H1 (cell line): ENCODE data around the gene DELE1. TPM values are rescaled to one million over a fixed set of nuclear protein-coding genes. Genes with fewer than 3 reads are reported as not detected.

Experiments used
- ASH2L ChIP-seq: fragments of 200-600, 300-600 bp; sonication (generic); IDR thresholded peaks from one replicate; pipeline ENCODE4 v1.7.1; 2017; ENCODE audit warnings: low read length
- CHD1 ChIP-seq: IDR thresholded peaks from 2 replicates; pipeline ENCODE4 v1.6.1; 2012; ENCODE audit warnings: low read depth, low read length, improper control_type of control experiment
- CREB1 ChIP-seq: IDR thresholded peaks from 2 replicates; pipeline ENCODE4 v1.6.1; 2012; ENCODE audit warnings: inconsistent platforms
- CTBP2 ChIP-seq: IDR thresholded peaks from 2 replicates; pipeline ENCODE4 v1.7.0; 2011; ENCODE audit warnings: borderline replicate concordance, mild to moderate bottlenecking, moderate library complexity, mixed read lengths, low read length; ENCODE audit not compliant: insufficient read depth, insufficient read length
- CTCF ChIP-seq, 3 experiments: IDR thresholded peaks; 1 replicate in 2 of 3; 2 replicates in 1 of 3; pipeline versions ENCODE4 v1.5.1 to v1.6.1; 2011; ENCODE audit warnings: low read length in 3 of 3, mild to moderate bottlenecking in 3 of 3, inconsistent platforms in 2 of 3, low read depth in 1 of 3, moderate library complexity in 1 of 3; ENCODE audit not compliant: insufficient read depth in 1 of 3; ENCODE audit errors: control extremely low read depth in 1 of 3
- E2F6 ChIP-seq: IDR thresholded peaks from 2 replicates; pipeline ENCODE4 v1.6.1; 2012; ENCODE audit warnings: inconsistent platforms
- EP300 ChIP-seq, 2 experiments: IDR thresholded peaks; 1 replicate in 1 of 2; 2 replicates in 1 of 2; pipeline ENCODE4 v1.6.1; 2011 to 2012; ENCODE audit warnings: low read depth in 2 of 2, low read length in 2 of 2, mild to moderate bottlenecking in 2 of 2, borderline replicate concordance in 1 of 2, inconsistent platforms in 1 of 2, moderate library complexity in 1 of 2
- GABPA ChIP-seq: IDR thresholded peaks from 2 replicates; pipeline ENCODE4 v1.6.1; 2011; ENCODE audit warnings: mild to moderate bottlenecking, low read length, moderate library complexity, borderline replicate concordance; ENCODE audit not compliant: insufficient read depth
- HDAC2 ChIP-seq, 2 experiments: fragments of 300-600 bp in 1 of 2; sonication (generic) in 1 of 2; IDR thresholded peaks; 2 replicates each; pipeline ENCODE4 v1.6.1; 2011 to 2012; ENCODE audit warnings: low read depth in 2 of 2, low read length in 2 of 2, mild to moderate bottlenecking in 2 of 2, moderate library complexity in 2 of 2, borderline replicate concordance in 1 of 2, inconsistent platforms in 1 of 2
- KDM4A ChIP-seq: IDR thresholded peaks from one replicate; pipeline ENCODE4 v1.7.1; 2012; ENCODE audit warnings: low read depth, mild to moderate bottlenecking, moderate library complexity, low read length, inconsistent platforms; ENCODE audit not compliant: severe bottlenecking
- POLR2A ChIP-seq, 2 experiments: IDR thresholded peaks; 1 replicate in 1 of 2; 2 replicates in 1 of 2; pipeline ENCODE4 v1.6.1; 2011; ENCODE audit warnings: low read depth in 2 of 2, low read length in 2 of 2, mild to moderate bottlenecking in 2 of 2; ENCODE audit errors: control extremely low read depth in 1 of 2
- POLR2AphosphoS5 ChIP-seq: IDR thresholded peaks from 2 replicates; pipeline ENCODE4 v1.6.1; 2011; ENCODE audit warnings: low read depth, low read length
- SP1 ChIP-seq: IDR thresholded peaks from 2 replicates; pipeline ENCODE4 v1.6.1; 2011; ENCODE audit warnings: low read depth, low read length
- SP2 ChIP-seq: IDR thresholded peaks from 2 replicates; pipeline ENCODE4 v1.6.1; 2012; ENCODE audit warnings: mild to moderate bottlenecking, low read length, inconsistent platforms
- TBP ChIP-seq: IDR thresholded peaks from 2 replicates; pipeline ENCODE4 v1.6.1; 2011; ENCODE audit warnings: low read depth, low read length, improper control_type of control experiment
- polyA plus RNA-seq, 7 experiments: library from polyadenylated mRNA; depleted of rRNA in 3 of 7; stranded (reverse) in 5 of 7; unstranded in 2 of 7; fragments of >200 nt in 5 of 7; fragments of 200-250 nt in 2 of 7; gene quantifications; 1 replicate in 5 of 7; 2 replicates in 1 of 7; 4 replicates in 1 of 7; pipeline versions ENCODE4 v1.2.1 to v1.2.3, GENCODE V29; 2011 to 2013; ENCODE audit warnings: missing spikeins in 2 of 7, mixed read lengths in 2 of 7
- total RNA-seq: library from RNA; stranded (reverse); fragmentation: NEBNext Ultra II Directional; extraction: Animal tissue kit (Norgen Biotek cat#: 25700); gene quantifications from 2 replicates; pipeline ENCODE4 v1.2.1, GENCODE V29; 2021
- TF ChIP-seq, protein P1 (sequence below): IDR thresholded peaks from 2 replicates; pipeline ENCODE4 v1.6.1; 2012; ENCODE audit warnings: inconsistent platforms

Gene DELE1
- total and polyA plus RNA-seq, 2 of the 8 experiments (the other 6 are each of a cell fraction or from before 2014, with no cell fraction given), result 61.4 to 114 TPM

DNA sequence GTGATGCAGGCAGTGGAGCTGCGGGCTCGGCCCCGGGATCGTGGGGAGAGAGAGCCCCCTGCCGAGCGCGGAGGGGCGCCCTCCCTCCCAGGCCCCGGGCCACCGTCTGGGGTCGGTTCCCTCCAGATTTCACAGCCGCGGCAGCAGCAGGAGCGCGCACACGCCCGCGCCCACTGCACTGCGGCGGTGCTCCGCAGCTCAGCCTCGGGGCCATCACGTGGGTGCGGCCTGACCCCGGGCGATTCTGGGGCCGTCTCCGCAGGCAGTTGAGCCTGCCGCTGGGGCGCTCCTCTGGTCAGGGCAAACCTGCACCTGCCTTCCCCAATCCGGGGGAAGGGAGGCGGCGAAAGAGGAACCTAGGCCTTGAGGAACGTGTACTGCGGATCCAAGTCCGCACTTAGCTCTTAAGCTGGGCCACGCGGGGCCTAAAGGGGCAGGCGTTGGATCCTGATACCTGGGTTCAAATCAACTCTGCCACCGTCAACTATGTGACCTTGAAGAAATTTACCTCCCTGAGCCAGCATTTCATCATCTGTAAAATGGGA is 9.4 kb upstream of the DELE1 start (continued):
- TF ChIP-seq EP300 (IDR thresholded peaks at IDR 0.05; ENCODE audit: borderline replicate concordance in 1 of 2, low read depth in 2 of 2, low read length in 2 of 2) (0 out of 3 replicates have a peak, but pooled peaks of 1 of the 2 experiments have one; percentile 21), CTCF (IDR thresholded peaks at IDR 0.05; ENCODE audit: control extremely low read depth in 1 of 3, insufficient read depth in 1 of 3, low read depth in 1 of 3, low read length in 3 of 3) (peak in 2 of 3 experiments; percentile 12 to 13; a peak in 3 of 4 replicates), GABPA (0 out of 2 replicates have a peak, but pooled peaks have one; percentile 42), TBP (peak; percentile 45; the same call in 1 of the 2 replicates), ASH2L (peak; percentile 48), CHD1 (no peak), HDAC2 (IDR thresholded peaks at IDR 0.05; ENCODE audit: borderline replicate concordance in 1 of 2, low read depth in 2 of 2, low read length in 2 of 2) (peak; percentile 11 to 43; a peak in 2 of 4 replicates), CREB1 (0 out of 2 replicates have a peak, but pooled peaks have one; percentile 26), POLR2AphosphoS5 (no peak), CTBP2 (peak; percentile 34), POLR2A (IDR thresholded peaks at IDR 0.05; ENCODE audit: control extremely low read depth in 1 of 2, low read depth in 2 of 2, low read length in 2 of 2) (peak in 1 of 2 experiments; percentile 50; a peak in 1 of 3 replicates), KDM4A (peak; percentile 89), E2F6 (peak; percentile 81), SP2 (no peak), SP1 (no peak)
- TF ChIP-seq, protein P1, sequence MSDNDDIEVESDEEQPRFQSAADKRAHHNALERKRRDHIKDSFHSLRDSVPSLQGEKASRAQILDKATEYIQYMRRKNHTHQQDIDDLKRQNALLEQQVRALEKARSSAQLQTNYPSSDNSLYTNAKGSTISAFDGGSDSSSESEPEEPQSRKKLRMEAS, result peak; percentile 92
